Parathyroid adenoma (tissue), 2 donors: ENCODE results near the gene SLC12A7.

Experiments used
- H2AFZ ChIP-seq: fragments of 300-600 bp; sonication (generic); one replicate; pipeline ENCODE4 v1.7.0; 2017; ENCODE audit warnings: antibody characterized with exemption, mild to moderate bottlenecking
- H3K27ac ChIP-seq: fragments of 300-600 bp; sonication (generic); one replicate; pipeline ENCODE4 v1.7.0; 2017
- H3K27me3 ChIP-seq: fragments of 300-600 bp; sonication (generic); one replicate; pipeline ENCODE4 v1.7.0; 2017; ENCODE audit warnings: low read length; ENCODE audit not compliant: control insufficient read depth, insufficient read depth
- H3K36me3 ChIP-seq: fragments of 300-600 bp; sonication (generic); one replicate; pipeline ENCODE4 v1.7.0; 2017; ENCODE audit warnings: low read length; ENCODE audit not compliant: control insufficient read depth, insufficient read depth
- H3K4me1 ChIP-seq: fragments of 300-600 bp; sonication (generic); one replicate; pipeline ENCODE4 v1.7.0; 2017; ENCODE audit warnings: control low read depth
- H3K4me2 ChIP-seq: fragments of 300-600 bp; sonication (generic); one replicate; pipeline ENCODE4 v1.7.0; 2017; ENCODE audit warnings: low read length
- H3K4me3 ChIP-seq: fragments of 300-600 bp; sonication (generic); one replicate; pipeline ENCODE4 v1.7.0; 2017; ENCODE audit warnings: low read depth, low read length
- H3K79me2 ChIP-seq: fragments of 300-600 bp; sonication (generic); one replicate; pipeline ENCODE4 v1.7.0; 2017; ENCODE audit warnings: control low read depth
- H3K9ac ChIP-seq: fragments of 300-600 bp; sonication (generic); one replicate; pipeline ENCODE4 v1.7.0; 2017; ENCODE audit warnings: mild to moderate bottlenecking
- H3K9me3 ChIP-seq: fragments of 300-600 bp; sonication (generic); one replicate; pipeline ENCODE4 v1.7.0; 2017; ENCODE audit warnings: low read length; ENCODE audit not compliant: control insufficient read depth
- CTCF ChIP-seq: fragments of 300-600 bp; sonication (generic); IDR thresholded peaks from one replicate; pipeline ENCODE4 v1.7.0; 2017; ENCODE audit warnings: antibody characterized with exemption, mild to moderate bottlenecking
- donor health status: primary hyperparathyroidism.

Gene SLC12A7

GRCh38 chr5:1013948-1014301 lies 97.9 kb downstream of the SLC12A7 start:
- Histone ChIP-seq H3K4me2 (no peak overlapping the region), H3K27me3 (no peaks in the 10 kb centered on the region), H3K4me3 (no peak overlapping the region), H2AFZ (no peak overlapping the region), H3K9ac (no peak overlapping the region), H3K27ac (no peak overlapping the region), H3K9me3 (no peaks in the 10 kb centered on the region), H3K79me2 (no peaks in the 10 kb centered on the region), H3K36me3 (no peaks in the 10 kb centered on the region), H3K4me1 (no peaks in the 10 kb centered on the region)
- TF ChIP-seq CTCF, result no peak

GRCh38 chr5:1013238-1013947 lies 98.5 kb downstream of the SLC12A7 start:
- Histone ChIP-seq H3K36me3 (no peaks in the 10 kb centered on the region), H3K4me1 (no peaks in the 10 kb centered on the region), H3K27ac (no peak overlapping the region), H3K4me3 (no peak overlapping the region), H3K27me3 (no peaks in the 10 kb centered on the region), H3K79me2 (no peaks in the 10 kb centered on the region), H3K4me2 (no peak overlapping the region), H3K9ac (no peak overlapping the region), H2AFZ (no peak overlapping the region), H3K9me3 (no peaks in the 10 kb centered on the region)
- TF ChIP-seq CTCF, result no peak

GRCh38 chr5:1012900-1013237 lies 99.0 kb downstream of the SLC12A7 start:
- H3K27ac ChIP-seq, result no peak overlapping the region
- no peaks in the 10 kb centered on the region for H3K9me3 ChIP-seq
- H3K9ac ChIP-seq, result no peak overlapping the region
- no peaks in the 10 kb centered on the region for H3K36me3 ChIP-seq
- no peak overlapping the region for H3K4me2 ChIP-seq
- H3K4me3 ChIP-seq, result no peak overlapping the region
- no peak for TF ChIP-seq CTCF
- H3K27me3 ChIP-seq, result no peaks in the 10 kb centered on the region
- H3K79me2 ChIP-seq, result no peaks in the 10 kb centered on the region
- no peak overlapping the region for H2AFZ ChIP-seq
- H3K4me1 ChIP-seq, result no peaks in the 10 kb centered on the region

- Histone ChIP-seq H2AFZ (no peak overlapping the region), H3K9me3 (no peaks in the 10 kb centered on the region), H3K4me3 (no peak overlapping the region), H3K4me2 (no peak overlapping the region), H3K36me3 (no peaks in the 10 kb centered on the region), H3K9ac (no peak overlapping the region), H3K79me2 (no peaks in the 10 kb centered on the region), H3K27me3 (no peaks in the 10 kb centered on the region), H3K27ac (no peak overlapping the region), H3K4me1 (no peaks in the 10 kb centered on the region)
- TF ChIP-seq CTCF, result no peak
Observed at GRCh38 chr5:1012313-1012841, 99.5 kb downstream of the SLC12A7 start.

- Histone ChIP-seq H2AFZ (no peak overlapping the region), H3K4me3 (no peak overlapping the region), H3K79me2 (no peaks in the 10 kb centered on the region), H3K27me3 (no peaks in the 10 kb centered on the region), H3K9me3 (no peaks in the 10 kb centered on the region), H3K9ac (no peak overlapping the region), H3K36me3 (no peaks in the 10 kb centered on the region), H3K27ac (no peak overlapping the region), H3K4me2 (no peak overlapping the region), H3K4me1 (no peaks in the 10 kb centered on the region)
- no peak for TF ChIP-seq CTCF
Observed at GRCh38 chr5:1011741-1012312, 100.0 kb downstream of the SLC12A7 start.
